ENCODE data around the gene ALB.

- TF ChIP-seq CTCF (IDR thresholded peaks at IDR 0.05) = no peak
- TF ChIP-seq POLR2A (IDR thresholded peaks at IDR 0.05) = no peak
Observed at GRCh38 chr4:73418677-73419076, 14.6 kb downstream of the ALB start.
